NCI-H1694 (cell line): ENCODE results near the gene PSMB2.

Experiments used
- DNase-seq: peaks from one replicate; lab custom pipeline; 2025; lab: John Stamatoyannopoulos, UW

PSMB2 gene

DNA sequence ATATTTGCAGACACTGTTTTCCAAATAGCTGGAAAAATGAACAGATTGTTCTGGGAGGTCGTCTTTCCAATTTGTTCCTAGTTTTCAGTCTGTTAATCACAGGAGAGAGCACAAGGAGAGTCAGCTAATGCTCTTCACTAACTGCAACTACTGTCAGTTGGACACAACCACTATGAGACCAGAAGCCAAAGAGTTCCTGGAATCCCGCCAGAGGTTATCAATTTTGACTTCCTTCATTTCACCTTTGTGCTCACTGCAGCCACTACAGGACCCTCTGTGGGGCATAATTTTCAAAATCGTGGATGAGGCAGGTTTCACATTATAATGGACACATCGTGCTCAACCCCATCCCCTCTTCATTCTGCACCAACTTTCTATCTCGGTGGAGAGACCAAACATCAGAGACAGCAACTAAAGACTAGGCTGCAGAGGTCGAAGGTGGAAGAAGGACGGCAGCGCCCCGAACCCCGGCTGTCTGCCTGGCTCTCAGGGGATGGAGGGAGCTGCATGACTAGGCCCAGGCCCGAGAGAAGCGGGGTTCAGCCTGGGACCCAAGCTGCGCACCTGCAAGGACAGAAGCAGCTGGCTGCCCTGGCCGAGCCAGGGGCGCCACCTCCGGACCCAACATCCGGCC is 84.7 kb downstream of the PSMB2 start:
- DNase-seq: no peak

DNA sequence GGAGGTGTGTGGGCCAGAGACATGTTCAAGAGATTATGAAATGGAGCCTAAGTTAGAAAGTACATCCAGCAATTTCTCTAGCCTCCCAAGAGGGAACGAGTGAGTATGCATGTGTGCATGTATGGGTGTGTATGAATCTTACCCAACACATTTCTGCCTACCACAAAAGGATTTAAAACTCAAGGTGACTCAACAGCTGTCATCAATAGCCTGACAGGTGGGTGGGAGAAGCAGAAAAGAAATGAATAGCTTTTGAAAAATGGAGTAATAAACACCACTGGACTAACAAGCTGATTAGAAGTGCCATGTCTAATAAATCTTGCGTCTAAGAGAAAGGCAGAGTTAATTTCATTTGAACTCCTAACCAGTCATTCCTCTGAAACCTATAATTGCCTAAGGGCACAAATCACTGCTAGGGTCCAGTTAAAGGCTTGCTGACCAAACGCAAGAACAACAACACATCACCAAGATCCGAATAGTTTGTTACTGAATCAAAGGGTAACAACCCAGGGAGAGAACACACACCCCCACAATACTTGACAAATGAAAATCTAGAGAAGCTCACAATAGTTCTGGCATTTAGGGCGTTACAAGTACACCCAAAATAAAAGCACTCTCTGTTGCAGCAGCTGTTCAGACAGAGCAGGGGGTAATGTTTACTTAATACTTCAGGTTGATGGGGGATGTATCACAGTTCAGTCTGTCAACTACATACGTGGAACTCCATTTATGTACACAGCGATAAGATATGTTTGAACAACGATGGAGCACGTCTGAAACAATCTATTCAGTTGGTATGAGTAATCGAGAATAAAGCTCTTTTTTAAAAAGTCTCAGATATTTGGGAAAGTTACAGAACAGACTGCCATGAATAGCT is 85.5 kb downstream of the PSMB2 start:
- no peak for DNase-seq

DNA sequence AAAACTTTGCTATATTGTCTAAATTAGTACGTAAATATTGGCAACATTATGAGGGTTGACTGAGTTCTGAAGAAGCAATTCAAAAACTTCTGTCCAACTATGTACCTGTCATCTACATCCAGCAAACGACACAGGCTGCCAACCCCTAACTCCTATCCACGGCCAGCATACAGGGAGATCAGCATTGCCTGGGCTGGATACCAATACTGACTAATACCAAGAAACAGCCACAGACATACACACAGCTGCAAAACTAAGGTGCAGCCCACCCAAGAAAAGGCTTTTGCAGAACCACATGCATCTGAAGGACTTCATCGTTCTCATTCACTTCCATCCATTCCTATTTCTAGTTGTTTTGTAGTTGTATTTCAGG is 86.1 kb downstream of the PSMB2 start:
- no peak for DNase-seq

DNA sequence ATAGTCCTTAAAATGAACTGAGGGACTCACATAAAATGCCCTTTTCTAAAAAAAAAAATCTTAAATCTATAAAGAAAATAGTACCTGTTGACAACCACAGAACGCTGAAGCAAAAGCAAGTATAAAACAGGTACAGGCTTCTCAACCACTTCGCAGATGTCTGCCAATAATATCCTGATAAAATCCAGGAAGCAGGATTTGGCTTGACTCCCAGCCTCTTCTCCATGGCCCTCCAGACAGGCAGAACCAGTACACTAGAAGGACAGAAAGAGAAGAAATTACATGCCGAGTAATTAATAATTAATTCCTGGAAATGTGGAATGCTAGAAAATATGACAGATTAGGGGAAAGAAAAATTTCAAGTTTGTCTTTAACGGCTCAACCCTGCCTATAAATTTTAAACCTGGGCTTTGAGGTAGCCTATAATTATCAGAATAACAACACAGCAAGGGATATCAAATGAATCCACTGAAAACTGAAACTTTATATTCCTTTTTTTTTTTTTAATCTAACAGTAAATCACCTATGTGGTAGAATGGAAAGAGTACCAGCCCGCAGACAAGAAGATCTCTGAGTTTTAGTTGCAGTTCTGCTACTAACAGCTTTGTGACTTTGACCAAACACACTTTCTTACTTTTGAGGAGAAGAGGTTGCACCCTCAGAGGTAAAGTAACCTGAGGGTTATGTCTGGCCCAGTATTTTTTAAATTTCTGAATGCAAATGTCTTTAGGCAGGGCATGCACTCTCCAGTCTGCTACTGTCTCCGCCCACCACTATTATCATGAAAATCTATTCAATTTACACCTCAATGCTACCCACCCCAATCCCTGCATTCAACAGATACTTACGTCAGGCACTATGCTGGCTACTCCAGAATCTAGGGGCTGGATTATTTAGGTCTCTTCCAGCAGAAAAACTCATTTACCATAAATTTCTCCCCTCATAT is 86.8 kb downstream of the PSMB2 start:
- DNase-seq: peak; percentile 21

DNA sequence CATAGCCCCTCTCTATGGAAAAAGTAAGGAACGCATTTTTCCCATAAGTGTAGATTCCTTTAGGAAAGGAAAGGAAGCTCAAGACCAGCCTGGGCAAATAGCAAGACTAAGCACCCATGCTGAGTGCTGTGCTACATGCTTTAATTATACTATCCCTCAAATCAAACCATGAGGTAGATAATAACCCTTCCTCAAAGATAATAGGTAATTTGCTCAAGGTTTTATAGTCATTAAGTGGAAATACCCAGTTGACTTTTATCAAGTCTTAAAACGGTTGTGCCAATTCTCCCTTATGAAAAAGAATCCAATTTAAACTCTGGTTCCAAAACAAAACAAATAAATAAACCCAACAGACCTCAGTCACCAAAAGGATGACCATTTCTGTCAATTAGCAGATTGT is 87.5 kb downstream of the PSMB2 start:
- DNase-seq: no peak
